DOHH2 (cell line): ENCODE data around the gene L3MBTL1.

Source experiments
- CTCF ChIP-seq: fragments of 200-600 bp; sonication (generic); IDR thresholded peaks from one replicate; pipeline ENCODE4 v1.5.1; 2014; ENCODE audit warnings: antibody characterized with exemption, mild to moderate bottlenecking, low read depth, low read length; ENCODE audit not compliant: poor library complexity, severe bottlenecking
- EZH2phosphoT487 ChIP-seq: fragments of 200-600 bp; sonication (generic); IDR thresholded peaks from 2 replicates; pipeline ENCODE4 v1.6.1; 2017; ENCODE audit warnings: borderline replicate concordance, mild to moderate bottlenecking, antibody characterized with exemption, low read length, moderate library complexity, mixed read lengths

DNA sequence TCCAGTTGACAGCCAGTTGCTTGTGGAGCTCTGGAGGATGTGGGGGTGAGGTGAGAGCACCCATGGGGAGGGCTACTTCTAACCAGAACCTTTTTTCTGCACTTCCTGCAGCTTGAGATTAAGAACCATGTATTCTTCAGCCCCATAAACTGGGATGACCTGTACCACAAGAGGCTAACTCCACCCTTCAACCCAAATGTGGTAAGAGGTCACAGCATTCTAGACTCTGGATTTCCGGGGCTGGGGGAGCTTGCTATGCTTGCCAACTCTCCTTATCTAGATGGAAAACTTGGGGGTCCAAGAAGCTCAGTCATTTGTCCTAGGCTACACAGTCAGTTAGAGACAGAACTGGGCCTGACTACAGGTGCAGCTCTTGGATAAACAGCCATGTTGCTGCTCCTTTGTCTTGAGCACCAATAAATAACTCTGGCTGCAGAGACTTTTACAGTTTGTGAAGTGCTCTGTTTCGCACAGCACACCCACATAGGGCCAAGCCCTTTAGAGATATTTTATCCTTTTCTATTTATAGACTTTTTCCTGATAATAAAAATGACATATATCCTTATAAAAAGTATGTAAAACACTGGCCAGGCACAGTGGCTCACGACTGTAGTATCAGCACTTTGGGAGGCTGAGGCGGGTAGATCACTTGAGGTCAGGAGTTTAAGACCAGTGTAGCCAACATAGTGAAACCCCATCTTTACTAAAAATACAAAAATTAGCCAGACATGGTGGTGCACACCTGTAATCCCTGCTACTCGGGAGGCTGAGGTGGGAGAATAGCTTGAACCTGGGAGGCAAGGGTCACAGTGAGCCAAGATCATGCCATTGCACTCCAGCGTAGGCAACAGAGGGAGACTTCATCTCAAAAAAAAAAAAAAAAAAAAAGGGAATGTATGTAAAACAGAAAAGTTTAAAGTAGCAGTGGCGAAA, 72.6 kb downstream of the L3MBTL1 start:
- no peak for TF ChIP-seq CTCF
- TF ChIP-seq EZH2phosphoT487: no peak
